ENCODE results near the gene AARS2.
"Not testable (repeated sequence)": the region's sequence is repeated elsewhere in the genome, so short reads cannot be mapped to it uniquely, and the experiment has no call there.

AARS2 gene

DNA sequence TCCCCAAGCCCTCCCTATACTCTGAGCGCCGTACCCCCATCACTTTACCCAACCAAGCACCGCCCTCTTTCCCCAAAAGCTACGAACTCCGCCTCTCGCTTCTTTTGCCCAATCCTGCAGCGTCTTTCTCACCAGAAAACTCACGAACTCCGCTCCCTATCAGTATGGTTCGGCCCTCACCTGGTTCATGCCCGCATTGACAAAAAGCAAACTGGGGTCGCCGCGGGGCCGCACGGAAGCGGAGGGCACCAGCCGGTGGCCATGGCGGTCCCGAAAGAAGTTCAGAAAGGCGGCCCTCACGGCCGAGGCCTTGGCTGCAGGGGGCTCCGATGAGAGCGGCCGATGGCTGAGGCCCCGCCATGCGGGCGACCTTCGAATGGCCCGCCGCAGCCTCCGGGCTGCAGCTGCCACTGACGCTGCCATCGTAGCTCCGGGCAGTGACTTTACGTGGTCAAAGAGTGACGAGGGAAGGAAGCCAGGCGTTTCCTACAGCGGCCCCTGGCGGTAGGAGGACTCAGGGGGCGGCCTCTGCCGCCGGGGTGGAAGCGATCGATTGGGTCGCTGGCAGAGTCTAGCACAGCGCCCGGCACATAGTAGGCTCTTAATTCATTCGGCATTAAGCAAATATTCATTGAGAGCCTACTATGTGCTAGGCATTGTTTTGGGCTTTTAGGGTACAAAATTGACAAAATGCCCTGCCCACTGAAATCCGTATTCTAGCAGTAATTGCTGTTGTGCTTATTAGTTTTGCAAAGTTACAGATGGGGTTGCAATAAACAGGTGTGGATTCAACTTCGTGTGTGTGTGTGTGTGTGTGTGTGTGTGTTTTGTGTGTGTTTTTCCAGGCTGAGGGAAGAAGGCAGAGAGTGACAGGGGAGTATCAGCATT lies at the start of gene AARS2:
Gene AARS2 (minus strand): TSS at position 447 of the 888 bp plus-strand sequence. CDS start 24 bp downstream, at position 423.
- peak; percentile 82 for DNase-seq (ENCODE audit: low read depth)

DNA sequence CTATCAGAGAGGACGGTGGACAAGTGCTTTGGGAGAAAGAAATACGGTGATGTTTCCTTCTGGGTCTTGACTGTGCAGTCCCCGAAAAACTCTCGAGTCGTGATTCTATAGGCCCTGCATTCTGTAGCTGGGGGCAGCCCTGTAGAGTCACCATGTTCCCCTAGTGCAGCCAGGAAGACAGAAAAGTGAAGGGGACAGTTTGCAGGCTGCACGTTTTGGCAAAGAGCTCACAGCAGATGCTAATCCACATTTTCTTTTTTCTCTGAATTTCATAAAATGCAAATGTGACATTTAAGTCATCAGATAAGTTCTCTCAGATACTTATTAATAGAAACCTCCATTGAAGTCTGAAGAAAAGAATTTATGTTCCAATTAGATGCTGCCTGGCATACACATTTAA lies 48.8 kb upstream of the AARS2 start:
- DNase-seq (ENCODE audit: low read depth) = no peak

DNA sequence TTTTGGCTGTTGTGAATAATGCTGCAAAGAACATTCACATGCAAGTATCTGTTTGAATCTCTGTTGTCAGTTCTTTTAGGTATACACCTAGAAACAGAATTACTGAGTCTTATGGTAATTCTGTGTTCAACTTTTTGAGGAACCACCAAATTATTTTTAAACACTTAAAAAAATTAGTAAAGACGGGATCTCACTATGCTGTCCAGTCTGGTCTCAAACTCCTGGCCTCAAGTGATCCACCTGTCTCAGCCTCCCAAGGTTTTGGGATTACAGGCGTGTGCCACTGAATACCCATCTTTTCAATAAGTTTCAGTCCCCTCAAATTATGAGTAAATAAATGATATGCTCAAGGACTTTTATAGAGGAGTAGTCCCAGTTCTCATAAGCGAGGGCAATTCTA lies 46.8 kb upstream of the AARS2 start:
- DNase-seq (ENCODE audit: low read depth) = no peak

DNA sequence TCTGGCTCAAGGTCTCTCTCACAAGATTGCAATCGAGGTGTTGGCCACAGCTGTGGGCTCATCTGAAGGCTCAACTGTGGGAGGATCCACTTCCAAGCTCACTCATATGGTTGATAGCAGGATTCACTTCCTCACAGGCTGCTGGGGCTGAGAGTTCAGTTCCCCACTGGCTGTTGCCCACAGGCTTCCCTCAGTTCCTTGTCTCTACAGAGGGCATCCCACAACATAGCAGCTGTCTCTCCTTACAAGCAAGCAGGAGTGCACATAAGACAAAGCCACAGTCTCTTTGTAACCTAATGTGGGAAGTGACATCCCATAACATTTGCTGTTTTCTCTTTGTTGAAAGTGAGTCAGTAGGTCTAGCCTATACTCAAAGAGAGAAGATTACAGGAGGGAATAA lies 43.3 kb upstream of the AARS2 start:
- DNase-seq (ENCODE audit: low read depth) = no peak

DNA sequence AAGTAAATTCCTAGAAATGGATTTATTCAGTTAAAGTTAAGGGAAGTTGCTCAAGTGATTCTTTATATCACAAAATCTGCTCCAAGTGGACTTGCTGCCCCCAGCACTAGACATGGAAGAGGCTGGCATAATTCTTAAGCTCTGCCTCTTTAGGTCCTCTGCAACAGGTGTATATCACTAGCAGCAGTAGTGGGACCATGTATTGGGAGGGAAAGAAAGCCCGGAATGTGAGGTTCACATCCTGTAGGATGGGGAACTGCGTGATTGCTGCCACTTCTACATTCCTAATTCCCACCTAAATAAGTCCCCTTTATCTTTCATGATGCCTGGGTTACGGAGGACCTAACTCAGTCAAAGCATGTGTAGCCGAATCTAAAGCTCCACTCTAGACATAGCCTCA lies 42.5 kb upstream of the AARS2 start:
- no peak for DNase-seq (ENCODE audit: low read depth)

DNA sequence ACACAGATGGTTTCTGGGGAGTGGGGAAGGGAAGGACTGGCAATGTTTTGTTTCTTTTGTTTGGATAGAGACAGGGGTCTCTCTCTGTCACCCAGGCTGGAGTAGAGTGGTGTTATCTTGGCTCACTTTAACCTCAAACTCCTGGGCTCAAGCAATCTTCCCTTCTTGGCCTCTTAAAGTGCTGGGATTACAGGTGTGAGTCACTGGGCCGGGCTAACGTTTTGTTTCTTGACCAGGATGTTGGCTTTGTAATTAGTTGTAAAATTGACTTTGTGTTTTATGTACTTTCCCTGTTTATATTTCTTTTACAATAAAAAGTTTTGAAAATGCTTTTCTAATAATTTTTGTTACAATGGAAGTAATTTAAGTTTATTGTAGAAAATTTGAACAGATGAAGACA lies 40.2 kb upstream of the AARS2 start:
- DNase-seq (ENCODE audit: low read depth) = no peak

DNA sequence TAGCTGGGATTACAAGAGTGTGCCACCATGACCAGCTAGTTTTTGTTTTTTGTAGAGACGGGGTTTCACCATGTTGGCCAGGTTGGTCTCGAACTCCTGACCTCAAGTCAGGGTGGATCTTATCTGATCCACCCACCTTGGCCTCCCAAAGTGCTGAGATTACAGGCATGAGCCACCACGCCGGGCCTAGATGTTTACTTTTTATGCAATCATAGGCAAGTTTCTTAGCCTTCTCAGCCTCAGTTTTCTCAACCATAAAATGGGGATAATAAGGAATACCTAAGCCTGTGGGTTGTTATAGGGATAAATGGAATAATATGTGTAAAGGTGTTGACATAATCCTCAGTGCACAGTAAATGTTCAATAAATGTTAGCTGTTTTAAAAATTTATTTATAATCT lies 39.1 kb upstream of the AARS2 start:
- no peak for DNase-seq (ENCODE audit: low read depth)

DNA sequence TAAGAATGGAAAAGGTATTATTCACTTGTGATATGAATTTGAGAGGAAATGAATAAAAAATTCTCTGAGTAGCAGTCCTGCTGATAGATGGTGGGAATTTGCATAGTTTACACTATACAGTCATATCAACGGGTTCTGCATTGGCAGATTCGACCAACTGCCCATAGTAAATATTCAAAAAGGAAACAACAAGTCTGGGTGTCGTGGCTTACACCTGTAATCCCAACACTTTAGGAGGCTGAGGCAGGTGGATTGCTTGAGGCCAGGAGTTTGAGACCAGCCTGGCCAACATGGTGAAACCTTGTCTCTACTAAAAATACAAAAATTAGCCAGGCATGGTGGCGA lies 37.5 kb upstream of the AARS2 start:
- not testable (repeated sequence) for DNase-seq (ENCODE audit: low read depth)

DNA sequence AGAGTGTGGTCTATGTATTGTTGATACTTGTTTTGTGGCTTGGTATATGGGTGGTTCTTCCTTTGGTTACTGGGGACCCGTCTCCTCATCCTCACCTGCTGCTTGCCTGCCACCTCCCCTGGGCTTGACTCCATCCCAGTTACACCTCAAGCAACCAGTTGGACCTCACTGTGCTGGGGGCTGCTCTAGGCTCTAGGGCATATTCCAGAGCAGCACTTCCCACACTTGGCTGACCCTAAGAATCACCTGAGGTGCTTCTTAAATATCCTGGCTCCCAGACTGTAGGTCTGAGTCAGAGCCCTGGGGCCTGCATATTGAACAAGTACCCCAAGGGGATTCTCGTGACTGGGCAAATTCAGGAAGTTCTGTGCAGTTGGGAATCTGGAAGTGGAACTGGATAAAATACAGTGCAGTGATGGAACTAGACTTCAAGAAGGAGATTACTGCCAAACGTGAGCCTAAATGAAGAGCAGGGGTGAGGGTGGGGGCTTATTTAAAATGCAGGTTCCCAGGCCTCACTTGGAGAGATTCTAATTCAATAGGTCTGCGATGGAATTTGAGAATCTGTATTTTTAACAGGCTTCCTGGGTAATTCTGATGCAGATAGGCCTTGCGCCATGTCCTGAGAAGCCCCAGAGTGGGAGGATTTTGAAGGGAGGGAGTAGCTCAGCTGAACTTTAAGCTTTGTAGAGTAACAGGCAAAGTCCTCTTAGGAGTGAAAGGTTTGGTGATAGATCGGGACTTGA lies 36.9 kb upstream of the AARS2 start:
- no peak for DNase-seq (ENCODE audit: low read depth)

DNA sequence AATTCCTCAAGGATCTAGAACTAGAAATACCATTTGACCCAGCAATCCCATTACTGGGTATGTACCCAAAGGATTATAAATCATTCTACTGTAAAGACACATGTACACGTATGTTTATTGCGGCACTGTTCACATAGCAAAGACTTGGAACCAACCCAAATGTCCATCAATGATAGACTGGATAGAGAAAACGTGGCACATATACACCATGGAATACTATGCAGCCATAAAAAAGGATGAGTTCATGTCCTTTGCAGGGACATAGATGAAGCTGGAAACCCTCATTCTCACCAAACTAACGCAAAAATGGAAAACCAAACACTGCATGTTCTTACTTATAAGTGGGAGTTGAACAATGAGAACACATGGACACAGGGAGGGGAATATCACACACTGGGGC lies 33.7 kb upstream of the AARS2 start:
- DNase-seq (ENCODE audit: low read depth) = not testable (repeated sequence)

DNA sequence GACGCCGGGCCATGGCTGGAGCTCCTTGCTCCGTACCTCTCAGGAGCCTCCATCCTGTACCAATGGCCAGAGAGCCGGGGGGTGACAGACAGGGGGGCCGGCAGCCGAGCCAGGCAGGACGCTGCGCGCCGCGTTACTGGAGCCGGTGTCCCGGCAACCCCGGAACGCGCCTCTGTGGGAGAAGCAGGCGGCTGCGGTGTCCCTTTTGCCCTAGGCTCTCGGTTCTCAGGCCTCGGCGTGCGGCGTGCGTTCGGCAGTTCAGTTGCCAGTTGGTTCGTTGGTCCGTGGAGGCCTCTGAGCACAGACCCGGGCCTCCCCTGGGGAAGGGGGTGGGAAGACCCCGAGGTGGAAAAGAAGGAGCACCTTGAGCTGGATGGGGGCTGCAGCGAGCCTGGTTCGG lies 29.3 kb upstream of the AARS2 start, which contains the start of gene SPATS1:
Gene SPATS1 (plus strand): TSS at position 162 of the 400 bp plus-strand sequence. CDS start 446 bp downstream, outside the sequence.
- DNase-seq (ENCODE audit: low read depth) = no peak

DNA sequence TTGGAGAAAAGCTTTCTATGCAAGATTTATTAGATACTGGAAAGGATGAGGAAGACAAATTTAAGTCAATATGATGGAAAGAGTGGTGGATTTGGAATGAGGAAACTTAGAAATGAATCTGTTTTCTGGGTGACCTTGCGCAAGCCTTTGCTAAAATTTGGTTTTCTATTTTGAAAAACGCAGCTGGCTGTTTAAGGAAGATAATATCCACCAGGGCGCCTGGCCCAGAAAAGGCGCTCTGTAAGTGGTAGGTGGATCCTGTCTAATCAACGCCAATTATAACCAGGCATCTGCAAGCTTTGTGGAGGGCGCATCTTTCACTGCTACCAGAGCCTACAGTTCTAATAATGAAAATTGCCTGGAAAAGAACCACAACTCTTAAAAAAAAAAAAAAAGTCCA lies 28.9 kb upstream of the AARS2 start:
- no peak for DNase-seq (ENCODE audit: low read depth)

DNA sequence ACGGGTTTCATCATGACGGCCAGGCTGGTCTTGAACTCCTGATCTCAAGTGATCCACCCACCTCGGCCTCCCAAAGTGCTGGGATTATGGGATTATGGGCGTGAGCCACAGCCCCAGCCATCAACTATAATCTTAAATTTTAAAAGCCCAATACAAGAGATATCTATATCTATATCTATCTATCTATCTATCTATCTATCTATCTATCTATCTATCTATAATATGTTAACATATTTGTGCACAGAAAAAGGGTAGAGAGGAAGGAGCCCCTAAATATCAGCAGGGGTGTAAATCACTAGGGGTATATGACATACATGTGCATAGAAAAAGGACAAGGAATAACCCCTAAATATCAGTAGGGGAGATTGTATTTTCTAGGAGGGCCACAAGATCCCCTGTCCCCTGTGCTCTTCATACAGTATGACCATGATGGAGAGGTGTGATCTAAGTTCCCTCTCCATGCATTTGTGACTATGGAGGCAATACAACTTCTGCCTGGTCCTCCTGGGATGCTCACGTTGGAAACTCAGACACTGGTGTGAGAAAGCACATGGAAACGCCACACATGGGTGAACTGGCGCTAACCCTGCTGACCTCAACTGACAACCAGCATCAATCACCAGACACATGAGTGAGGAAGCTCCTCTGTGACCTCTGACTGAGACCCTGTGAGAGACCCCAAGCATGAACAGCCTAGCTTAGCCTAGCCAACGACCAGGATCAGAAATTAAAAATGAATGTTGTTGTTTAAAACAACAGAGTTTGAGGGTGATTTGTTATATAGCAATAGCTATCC lies 28.1 kb upstream of the AARS2 start:
- DNase-seq (ENCODE audit: low read depth) = no peak

DNA sequence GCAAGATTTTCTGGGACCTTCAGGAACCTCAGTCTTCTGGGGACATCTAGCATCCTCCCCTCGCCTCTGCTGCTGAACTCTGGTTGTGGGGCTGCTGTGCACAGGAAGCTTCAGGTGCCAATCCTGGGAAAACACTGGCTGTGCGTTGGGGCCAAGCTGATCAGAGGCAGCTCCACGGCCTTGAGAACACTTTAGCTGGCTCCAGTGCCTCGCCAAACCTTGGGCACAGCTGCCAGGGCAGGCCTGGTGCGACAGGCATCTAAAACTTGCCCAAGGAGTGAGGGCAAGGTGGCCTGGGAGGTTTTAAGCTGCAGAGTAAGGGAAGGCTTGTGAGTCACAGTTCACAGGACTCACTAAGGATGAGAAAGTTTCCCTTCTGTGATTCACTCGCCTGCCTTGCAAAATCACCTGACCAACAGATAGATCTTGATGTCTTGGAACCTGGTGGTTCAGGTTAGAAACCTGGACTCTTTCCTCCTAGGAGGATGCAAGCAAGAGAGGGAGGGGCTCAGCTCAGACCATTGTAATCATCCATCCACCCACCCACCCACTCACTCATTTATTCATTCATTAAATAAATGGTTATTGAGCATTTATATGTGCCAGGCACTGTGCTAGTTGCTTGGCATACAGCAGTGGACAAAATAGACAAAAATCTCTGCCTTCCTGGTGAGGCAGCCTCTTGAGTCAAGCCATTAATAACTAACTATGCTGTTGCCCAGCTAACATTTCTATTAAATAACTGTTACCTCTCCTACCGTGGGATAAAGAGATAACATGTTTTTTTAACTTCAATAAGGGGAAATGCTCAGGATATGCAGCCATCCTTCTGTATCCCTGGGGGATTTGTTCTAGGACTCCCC lies 26.8 kb upstream of the AARS2 start:
- no peak for DNase-seq (ENCODE audit: low read depth)

DNA sequence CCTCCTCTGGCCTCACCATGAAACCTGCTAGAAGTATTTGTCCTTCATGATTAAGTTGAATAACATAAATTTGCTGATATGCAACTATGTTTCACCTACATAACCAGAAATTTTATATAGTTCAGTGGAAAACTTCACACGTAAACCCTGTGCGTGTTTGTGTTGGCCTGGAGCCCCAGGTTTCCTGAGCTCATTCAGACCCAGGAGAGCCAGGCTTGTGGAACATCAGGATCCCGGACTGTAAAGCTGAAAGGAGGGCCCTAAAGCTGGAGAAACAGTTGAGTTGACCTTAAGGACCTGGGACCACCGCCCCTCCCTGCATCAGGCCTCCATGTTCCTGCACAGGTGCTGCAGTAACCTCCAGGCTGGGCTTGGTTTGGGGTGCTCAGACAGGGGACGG lies 26.2 kb upstream of the AARS2 start:
- no peak for DNase-seq (ENCODE audit: low read depth)

DNA sequence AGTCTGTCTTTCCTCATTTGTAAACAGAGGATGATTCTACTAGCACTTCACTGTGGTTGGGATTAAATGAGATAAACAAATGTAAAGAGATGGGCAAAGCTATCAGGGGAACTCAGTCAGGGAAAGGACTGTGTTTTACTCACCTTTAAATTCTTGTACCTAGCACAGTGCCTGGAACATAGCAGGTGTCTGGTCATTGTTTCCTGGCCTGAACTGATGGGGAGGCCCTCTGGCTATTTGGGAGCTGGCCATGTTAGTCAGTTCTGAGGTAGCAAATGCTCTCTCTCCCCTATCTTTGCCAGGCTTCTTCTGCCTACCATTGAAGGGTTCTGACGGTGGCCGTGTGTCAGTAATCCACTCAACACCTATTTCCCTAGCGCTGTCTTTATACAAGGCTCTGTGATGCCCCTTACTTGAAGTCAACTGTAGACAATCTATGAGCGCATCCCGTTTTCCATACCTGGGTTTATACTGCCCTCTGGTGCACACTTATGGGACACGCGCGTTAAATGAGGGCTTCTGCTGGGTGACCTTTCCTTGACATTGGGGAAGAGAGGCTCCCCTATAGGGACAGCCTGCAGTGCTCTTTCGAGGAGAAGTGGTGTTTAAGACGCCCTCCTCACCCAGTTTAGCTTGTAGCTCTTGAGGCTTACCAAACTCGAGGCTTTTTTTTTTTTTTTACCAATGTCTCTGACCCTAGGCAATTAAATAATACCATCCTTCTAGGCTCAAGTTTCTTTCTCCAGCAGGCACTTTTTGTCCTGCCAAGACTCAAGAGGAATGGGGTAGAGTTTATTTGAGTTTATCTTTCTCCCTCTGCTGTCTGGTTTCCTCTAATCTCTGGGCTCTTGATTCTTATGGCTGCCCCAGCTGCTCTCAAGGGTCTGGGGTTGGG lies 25.3 kb upstream of the AARS2 start:
- peak; percentile 25 for DNase-seq (ENCODE audit: low read depth)

DNA sequence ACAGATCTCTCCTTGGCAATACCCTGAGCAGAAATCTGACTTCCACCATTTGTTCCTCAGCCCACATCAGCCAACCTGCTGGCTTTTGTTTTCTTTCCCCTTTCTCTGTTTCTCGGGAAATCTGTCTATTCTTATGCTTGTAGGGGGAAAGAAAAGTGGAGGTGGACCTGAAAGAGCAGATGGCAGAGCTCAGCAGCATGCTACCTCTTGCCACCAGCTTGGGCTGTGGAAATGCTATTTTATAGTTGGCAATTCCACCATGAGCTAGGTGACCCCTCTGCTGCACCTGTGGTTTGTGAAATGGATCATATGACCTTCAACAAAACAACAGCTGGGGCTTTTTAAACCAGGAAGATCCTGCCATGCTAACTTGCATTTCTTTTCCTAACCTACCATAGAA lies 22.5 kb upstream of the AARS2 start:
- DNase-seq (ENCODE audit: low read depth) = no peak

DNA sequence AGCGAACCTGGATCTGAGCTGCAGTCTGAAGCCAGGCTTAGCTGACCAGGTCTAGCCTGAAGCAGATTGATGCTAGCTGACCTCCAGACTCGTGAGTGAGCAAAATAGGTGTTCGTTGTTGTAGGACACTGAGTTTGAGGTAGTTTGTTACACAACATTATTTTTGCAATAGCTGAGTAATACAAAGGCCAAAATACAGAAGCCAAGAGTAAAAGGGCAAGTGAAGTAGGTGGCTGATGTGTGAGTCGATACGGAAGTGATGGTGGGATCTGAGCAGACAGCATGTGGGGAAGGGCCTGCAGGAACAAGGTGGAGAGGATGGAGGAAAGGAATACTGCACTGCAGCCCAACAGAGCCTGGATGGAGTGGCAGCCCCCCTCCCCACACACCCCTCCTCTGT lies 20.8 kb upstream of the AARS2 start:
- no peak for DNase-seq (ENCODE audit: low read depth)

DNA sequence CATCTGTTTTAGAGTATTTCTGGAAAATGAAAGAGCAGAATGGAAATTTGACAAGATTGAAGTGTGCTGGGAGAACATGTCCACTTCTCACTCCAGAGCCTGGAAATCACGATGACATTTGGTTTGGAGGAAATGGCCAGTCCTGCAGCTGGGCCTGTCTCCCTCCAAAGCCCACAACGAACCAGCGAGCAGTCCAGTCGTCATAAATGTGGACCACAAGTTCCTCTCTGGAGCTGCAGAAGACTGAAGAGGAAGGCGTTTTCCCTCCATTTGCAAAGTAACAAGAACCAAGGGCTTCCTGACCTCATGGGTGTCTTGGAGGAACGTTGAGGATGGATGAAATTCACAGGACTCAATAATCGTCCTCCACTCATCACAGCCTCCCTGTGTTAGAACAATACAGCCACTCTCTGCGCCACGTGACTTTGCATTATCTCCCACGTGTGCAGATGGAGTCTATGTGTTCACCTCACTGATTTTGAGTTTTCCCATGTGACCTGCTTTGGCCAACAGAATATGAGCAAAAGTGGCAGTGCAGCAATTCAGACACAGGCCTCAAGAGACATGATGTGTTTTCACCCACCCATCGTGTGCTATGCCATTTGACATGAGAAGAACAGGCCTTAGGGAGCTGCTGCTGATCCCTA lies 20.2 kb upstream of the AARS2 start:
- DNase-seq (ENCODE audit: low read depth) = no peak

DNA sequence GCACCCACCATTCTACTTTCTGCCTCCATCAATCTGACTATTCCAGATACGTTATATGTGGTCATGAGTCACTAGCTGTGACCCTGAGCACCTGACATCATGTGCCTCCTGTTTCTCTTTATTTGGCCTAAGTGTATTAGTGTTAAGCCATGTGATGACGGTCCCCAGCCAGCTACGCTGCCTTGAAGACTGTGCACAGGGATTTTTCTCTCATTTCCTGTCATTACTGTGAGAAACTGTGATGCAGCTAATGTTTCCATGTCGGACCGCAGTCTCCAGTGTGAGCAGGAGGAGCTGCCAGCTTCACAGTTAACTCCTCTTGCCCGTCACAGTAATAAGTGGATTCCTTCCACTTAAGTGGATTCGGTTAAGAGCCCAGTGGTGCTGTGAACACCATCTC lies 19.4 kb upstream of the AARS2 start:
- DNase-seq (ENCODE audit: low read depth) = no peak

Measured in CMK (cell line).